ENCODE data around the gene HACD2.

DNA sequence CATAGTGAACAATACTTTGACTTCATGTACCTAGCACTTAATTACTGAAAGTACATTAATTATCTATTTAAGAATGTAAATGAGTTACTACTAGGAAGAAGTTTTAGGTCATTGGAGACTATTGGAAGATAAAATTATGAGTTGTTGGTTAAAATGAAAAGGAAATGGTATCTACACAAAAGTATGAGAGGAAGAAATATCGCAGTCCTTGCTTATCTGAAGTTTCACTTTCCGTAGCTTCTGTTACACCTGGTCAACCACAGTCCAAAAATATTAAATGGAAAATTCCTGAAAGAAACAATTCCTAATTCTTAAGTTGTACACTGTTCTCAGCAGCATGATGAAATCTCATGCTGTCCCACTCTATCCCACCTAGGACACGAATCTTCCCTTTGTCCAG, 57.8 kb downstream of the HACD2 start:
- TF ChIP-seq, protein P1, sequence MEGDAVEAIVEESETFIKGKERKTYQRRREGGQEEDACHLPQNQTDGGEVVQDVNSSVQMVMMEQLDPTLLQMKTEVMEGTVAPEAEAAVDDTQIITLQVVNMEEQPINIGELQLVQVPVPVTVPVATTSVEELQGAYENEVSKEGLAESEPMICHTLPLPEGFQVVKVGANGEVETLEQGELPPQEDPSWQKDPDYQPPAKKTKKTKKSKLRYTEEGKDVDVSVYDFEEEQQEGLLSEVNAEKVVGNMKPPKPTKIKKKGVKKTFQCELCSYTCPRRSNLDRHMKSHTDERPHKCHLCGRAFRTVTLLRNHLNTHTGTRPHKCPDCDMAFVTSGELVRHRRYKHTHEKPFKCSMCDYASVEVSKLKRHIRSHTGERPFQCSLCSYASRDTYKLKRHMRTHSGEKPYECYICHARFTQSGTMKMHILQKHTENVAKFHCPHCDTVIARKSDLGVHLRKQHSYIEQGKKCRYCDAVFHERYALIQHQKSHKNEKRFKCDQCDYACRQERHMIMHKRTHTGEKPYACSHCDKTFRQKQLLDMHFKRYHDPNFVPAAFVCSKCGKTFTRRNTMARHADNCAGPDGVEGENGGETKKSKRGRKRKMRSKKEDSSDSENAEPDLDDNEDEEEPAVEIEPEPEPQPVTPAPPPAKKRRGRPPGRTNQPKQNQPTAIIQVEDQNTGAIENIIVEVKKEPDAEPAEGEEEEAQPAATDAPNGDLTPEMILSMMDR (IDR thresholded peaks at IDR 0.05) = no peak
- TF ChIP-seq ZFX (IDR thresholded peaks at IDR 0.05; ENCODE audit: borderline replicate concordance) = no peak
